C1 segment of cervical spinal cord (tissue), 14 donors: ENCODE data around the gene RHBDL1.
A peak's percentile ranks its signal among the peaks of the same experiment; 100 is the strongest.

Source experiments
- DNase-seq, 14 donors: peaks; one replicate each; lab custom pipeline; 2025; lab: John Stamatoyannopoulos, UW

The RHBDL1 gene

DNA sequence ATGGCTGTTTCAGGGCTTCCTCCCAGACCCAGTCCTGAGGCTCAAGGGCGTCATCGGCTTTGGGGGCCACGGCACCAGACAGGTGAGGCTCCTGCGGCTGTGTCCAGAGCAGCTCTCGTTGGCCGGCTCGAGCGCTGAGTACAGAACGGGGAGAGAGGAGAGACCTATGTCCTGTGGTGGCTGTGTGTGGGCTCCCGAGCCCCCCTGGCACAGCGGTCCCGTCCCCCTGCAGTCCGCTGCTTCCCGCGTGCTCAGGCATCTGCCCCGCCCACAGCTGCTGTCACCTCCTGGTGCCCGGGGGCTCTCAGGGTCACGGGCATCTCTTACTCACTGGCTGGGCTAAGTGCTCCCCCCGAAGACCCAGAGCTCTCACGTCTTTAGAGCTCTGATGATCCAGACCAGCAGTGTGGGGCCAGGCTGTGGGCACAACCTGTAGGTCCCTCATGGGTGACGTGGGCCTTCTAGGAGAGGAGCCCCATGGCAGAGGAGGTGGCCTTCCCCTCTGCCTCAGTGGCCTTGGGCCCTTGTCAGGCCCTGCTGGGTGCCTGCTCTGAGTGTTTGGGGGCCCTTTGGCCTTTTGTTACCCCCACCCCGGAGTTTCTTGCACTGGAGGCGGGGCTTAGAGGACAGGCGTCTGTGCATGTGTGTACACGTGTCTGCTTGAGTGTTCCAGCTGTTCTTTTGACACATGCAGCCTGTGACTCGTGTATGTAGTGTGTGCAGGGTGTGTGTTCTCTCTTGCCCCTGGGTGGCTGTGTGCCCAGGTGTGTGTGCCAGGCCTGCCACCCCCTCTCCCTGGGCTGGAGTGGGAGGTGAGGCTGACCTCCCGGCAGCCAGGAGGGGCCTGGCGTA is 22.8 kb upstream of the RHBDL1 start:
- no peak for DNase-seq

DNA sequence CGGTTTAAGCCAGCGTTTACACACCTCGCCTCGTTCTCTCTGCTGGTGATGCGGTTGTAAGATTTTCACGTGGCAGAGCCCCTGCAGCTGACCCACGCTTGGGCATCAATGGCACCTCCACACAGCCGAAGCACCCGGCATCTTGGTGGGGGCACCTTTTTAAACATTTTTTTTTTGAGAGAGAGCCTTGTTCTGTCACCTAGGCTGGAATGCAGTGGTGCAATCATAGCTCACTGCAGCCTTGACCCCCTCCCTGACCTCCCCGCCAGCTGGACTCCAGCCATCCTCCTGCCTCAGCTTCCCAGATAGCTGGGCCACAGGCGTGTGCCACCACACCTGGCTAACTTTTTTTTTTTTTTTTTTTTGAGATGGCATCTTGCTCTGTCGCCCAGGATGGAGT is 21.4 kb upstream of the RHBDL1 start:
- DNase-seq, result no peak

DNA sequence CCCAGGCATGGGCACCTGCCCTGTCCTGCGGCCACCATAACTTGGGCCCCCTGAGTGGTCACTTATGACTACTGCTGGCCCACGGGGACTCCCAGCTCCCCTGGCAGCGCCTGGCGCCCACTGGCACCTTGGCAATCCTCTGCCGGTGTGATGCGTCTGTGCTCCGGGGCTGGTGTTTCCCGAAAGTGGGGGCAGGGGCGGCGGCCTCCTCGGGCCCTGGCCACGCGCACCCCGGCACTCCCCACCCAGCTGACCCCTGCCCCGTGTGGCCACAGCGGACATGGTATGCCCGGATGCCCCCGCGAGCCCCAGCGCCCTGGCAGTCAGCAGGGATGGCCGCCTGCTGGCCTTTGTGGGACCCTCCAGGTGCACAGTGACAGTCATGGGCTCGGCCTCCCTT is 18.0 kb upstream of the RHBDL1 start:
- no peak for DNase-seq

- no peak for DNase-seq
Measured at GRCh38 chr16:658679-659571, 16.5 kb upstream of the RHBDL1 start.

GRCh38 chr16:659618-660017 is 15.9 kb upstream of the RHBDL1 start:
- no peak for DNase-seq

DNA sequence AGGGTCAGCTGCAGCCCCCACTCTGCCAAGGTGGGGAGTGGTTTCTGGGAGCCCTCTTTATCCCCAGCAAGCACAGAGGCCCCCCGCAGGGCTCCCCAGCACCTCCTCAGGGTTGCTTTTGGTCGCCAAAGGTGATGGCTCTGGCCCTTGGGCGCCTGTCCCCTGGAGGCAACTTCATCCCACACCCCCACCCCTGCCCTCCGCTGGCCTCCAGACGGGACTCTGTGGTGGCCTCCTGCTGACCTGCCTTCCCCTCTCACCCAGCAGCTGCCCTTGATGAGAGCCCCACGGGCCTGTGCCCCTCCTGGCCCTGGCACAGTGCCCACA is 15.4 kb upstream of the RHBDL1 start:
- DNase-seq, result no peak

GRCh38 chr16:660459-661183 is 14.8 kb upstream of the RHBDL1 start:
- DNase-seq, result peak in 12 of 14 donors; percentile 36 to 82 (median 63)

DNA sequence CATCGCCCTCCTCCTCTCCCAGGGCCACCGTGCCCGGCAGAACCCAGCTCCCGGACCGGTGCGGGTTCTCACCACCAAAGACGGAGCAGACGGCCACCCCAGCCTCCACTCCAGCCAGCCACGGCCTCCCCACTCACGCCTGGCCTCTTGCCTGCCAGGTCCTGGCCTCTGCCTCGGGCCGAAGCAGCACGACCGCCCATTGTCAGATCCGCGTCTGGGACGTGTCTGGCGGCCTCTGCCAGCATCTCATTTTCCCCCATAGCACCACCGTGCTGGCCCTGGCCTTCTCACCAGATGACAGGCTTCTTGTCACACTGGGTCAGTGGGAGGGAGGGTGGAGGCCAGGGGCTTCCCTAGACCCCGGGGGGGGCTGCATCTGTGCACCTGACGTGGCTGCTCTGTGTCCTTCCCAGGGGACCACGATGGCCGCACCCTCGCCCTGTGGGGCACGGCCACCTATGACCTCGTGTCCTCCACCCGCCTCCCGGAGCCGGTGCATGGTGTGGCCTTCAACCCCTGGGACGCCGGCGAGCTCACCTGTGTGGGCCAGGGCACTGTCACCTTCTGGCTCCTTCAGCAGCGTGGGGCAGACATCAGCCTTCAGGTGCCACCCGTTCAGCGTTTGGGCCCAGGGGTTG is 14.2 kb upstream of the RHBDL1 start:
- no peak for DNase-seq

GRCh38 chr16:662095-662494 is 13.4 kb upstream of the RHBDL1 start:
- no peak for DNase-seq

- no peak for DNase-seq
Measured at GRCh38 chr16:662597-662996, 12.9 kb upstream of the RHBDL1 start.

DNA sequence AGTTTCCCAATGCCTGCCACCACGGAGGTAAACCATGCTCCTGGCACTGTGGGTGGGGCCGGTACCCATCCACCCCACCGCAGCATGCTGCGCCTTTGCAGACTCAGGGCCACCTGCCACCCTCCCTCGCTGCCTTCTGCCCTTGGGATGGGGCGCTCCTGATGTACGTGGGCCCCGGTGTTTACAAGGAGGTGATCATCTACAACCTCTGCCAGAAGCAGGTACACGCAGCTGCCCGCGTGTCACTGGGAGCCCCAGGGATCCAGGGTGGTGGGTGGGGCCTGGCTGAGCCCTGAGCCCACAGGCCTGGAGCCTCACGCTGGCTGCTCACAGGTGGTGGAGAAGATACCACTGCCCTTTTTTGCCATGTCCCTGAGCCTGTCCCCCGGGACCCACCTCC is 8.9 kb upstream of the RHBDL1 start:
- no peak for DNase-seq

DNA sequence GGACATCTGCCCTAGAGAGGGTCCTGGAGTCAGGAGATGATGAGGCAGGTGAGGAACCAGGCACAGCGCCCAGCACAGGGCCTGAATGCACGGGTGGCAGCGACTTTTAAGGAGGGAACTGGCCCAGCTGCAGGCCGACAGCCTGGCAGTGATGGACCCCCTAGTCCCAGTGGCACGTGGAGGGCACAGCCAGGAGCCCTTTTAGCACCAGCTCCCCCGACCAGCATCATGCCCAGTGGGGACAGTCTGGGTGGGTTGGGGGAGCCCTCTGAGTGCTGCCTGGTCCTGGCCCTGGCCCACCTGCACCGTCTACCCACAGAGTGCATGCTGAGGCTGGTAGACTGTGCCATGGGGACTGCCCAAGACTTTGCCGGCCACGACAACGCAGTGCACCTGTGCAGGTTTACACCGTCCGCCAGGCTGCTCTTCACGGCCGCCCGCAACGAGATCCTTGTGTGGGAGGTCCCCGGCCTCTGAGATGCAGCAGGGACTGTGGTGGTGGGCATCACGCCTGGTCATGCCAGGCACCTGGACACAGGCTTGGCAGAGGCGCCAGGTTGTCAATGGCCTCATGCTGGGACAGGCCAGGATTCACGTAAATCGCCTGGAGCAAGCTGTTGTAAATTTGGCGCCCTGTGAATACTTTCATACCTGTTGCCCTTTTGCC is 8.2 kb upstream of the RHBDL1 start:
- peak in 1 of 14 donors; percentile 61 for DNase-seq

- peak in 13 of 14 donors; percentile 61 to 94 (median 83) for DNase-seq
Measured at GRCh38 chr16:667780-668518, 7.5 kb upstream of the RHBDL1 start, which contains the start of gene RHOT2. Gene RHOT2 (plus strand): TSS chr16:668132. CDS start chr16:668200, 68 bp downstream.

- no peak for DNase-seq
Measured at GRCh38 chr16:668519-669171, 6.8 kb upstream of the RHBDL1 start.

GRCh38 chr16:669666-670065 is 5.8 kb upstream of the RHBDL1 start:
- no peak for DNase-seq

DNA sequence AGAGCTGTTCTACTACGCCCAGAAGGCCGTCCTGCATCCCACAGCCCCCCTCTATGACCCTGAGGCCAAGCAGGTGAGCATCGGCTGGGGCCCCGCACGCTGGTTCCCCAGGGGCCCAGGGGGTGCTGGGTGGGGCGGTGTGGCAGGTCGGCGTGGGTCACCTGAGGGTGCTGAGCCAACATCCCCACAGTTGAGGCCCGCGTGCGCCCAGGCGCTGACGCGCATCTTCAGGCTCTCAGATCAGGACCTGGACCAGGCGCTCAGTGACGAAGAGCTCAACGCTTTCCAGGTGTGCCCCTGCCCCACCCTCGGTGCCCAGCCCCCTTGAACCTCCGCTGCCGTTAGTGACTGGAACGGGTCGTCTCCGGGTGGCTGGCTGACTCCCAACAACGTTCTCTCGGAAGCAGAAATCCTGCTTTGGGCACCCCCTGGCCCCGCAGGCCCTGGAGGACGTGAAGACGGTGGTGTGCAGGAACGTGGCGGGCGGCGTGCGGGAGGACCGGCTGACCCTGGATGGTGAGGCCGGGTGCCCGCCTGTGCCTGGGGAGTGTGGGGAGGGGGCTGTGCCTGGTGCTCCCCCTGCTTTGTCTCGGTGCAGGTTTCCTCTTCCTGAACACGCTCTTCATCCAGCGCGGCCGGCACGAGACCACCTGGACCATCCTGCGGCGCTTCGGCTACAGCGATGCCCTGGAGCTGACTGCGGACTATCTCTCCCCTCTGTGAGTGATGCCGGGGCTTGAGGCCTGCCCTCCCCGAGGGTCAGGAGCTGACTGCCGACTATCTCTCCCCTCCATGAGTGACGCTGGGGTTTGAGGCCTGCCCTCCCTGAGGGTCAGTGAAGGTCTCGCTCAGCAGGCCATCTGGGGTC is 4.8 kb upstream of the RHBDL1 start:
- no peak for DNase-seq

DNA sequence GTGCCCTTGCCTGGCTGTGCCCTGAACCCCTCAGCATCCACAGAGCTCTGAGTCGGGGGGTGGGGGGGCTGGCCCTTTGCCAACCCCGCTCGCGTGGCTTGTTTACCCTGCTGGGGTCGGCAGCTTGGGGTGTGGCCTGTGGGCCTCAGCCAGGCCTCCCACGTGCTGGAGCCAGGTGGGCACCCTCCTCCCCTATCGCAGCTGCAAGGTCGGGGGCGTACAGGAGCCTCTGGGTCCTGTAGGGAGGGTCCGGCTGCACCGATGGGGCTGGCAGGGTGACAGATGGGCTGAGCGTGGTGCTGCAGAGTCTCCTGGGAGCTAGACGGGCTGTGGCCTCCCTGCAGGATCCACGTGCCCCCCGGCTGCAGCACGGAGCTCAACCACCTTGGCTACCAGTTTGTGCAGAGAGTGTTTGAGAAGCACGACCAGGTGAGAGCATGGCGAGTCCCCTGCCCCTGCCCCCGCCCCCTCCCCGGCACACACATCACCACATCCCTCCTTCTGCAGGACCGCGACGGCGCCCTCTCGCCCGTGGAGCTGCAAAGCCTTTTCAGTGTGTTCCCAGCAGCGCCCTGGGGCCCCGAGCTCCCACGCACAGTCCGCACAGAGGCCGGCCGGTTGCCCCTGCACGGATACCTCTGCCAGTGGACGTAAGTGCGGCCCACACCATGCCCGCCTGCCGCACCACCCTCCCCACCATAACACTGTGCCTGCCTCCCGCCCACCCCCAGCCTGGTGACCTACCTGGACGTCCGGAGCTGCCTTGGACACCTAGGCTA is 3.9 kb upstream of the RHBDL1 start:
- no peak for DNase-seq

DNA sequence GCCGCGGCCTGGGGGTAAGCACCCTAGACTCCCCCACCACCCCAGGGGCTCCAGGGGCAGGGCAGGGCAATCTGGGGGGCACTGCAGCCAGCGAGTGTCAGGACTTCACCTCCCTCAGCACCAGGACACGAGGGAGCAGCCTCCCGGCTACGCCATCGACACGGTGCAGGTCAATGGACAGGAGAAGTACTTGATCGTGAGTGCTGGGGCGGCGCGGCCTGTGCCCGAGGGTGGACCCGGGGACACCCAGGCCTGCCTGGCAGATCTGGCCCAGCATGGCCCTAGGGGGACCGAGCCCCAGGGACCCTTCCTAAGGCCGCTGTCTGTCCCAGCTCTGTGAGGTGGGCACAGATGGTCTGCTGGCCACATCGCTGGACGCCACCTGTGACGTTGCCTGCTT is 3.1 kb upstream of the RHBDL1 start:
- no peak for DNase-seq
